Upper lobe of left lung (tissue), 4 donors: Measurements from ENCODE around the gene BAD.

Source experiments
- EP300 ChIP-seq, 4 donors: sonication (generic); formaldehyde crosslinking; IDR thresholded peaks; one replicate each; pipeline ENCODE4 v1.5.1; 2017; ENCODE audit warnings: antibody characterized with exemption in 4 of 4, control low read depth in 2 of 4
- POLR2A ChIP-seq, 4 donors: fragments of 450-650 bp; IDR thresholded peaks; one replicate each; pipeline ENCODE4 v1.5.1; 2016 to 2017; ENCODE audit warnings: antibody characterized with exemption in 4 of 4, mild to moderate bottlenecking in 2 of 4

DNA sequence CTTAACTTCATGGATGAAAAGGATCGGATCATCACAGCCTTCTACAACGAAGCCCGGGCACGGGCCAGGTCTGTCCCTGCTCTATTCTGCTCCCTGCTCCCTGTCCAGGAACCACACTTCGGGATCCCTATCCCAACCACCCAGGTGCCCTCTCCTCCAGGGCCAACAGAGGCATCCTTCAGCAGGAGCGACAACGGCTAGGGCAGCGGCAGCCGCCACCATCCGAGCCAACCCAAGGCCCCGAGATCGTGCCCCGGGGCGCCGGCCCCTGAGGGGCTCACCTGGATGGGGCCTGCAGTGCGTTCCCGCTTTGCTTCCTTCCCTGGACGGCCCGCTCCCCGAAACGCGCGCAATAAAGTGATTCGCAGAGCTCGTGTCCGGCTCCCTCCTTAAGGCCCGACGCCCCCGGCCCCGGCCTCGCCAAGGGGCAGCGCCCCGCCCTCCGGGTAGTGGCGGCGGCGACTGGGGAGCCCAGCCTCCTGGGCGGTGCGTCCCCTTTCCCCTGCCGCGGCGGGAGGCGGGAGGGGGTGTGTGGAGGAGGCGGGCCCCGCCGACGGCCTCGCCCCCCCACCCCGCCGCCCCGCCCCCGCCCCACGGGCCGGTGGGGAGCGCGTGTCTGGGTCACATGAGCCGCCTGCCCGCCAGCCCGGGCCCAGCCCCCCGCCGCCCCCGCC is 50.4 kb downstream of the BAD start, which contains the start of gene VEGFB:
- TF ChIP-seq POLR2A (IDR thresholded peaks at IDR 0.05) (peak in 2 of 4 donors; percentile 34 to 51), EP300 (IDR thresholded peaks at IDR 0.05) (no peak)
